SH-SY5Y (cell line): ENCODE results near the gene CXCL5.

Experiments used
- GATA2 ChIP-seq: IDR thresholded peaks from 2 replicates; pipeline ENCODE4 v1.6.1; 2011; ENCODE audit warnings: mild to moderate bottlenecking, low read depth, low read length
- GATA3 ChIP-seq: IDR thresholded peaks from 2 replicates; pipeline ENCODE4 v1.6.1; 2011; ENCODE audit warnings: low read depth, mild to moderate bottlenecking, low read length, moderate library complexity

GRCh38 chr4:74018771-74019170, 20.3 kb upstream of the CXCL5 start:
- TF ChIP-seq GATA2 (no peak), GATA3 (no peak)
